Cardiac atrium fibroblast (primary cell): Measurements from ENCODE around the gene SPINT2. TPM values are rescaled to one million over a fixed set of nuclear protein-coding genes. Genes with fewer than 3 reads are reported as not detected.

ENCODE experiments used
- total RNA-seq: library from RNA; depleted of rRNA; stranded (reverse); fragments of >200 nt; gene quantifications from 2 replicates; pipeline ENCODE4 v1.2.3, GENCODE V29; 2015

Gene SPINT2, protein sequence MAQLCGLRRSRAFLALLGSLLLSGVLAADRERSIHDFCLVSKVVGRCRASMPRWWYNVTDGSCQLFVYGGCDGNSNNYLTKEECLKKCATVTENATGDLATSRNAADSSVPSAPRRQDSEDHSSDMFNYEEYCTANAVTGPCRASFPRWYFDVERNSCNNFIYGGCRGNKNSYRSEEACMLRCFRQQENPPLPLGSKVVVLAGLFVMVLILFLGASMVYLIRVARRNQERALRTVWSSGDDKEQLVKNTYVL
- total RNA-seq: 6.1 and 7.8 TPM in 2 replicates

DNA sequence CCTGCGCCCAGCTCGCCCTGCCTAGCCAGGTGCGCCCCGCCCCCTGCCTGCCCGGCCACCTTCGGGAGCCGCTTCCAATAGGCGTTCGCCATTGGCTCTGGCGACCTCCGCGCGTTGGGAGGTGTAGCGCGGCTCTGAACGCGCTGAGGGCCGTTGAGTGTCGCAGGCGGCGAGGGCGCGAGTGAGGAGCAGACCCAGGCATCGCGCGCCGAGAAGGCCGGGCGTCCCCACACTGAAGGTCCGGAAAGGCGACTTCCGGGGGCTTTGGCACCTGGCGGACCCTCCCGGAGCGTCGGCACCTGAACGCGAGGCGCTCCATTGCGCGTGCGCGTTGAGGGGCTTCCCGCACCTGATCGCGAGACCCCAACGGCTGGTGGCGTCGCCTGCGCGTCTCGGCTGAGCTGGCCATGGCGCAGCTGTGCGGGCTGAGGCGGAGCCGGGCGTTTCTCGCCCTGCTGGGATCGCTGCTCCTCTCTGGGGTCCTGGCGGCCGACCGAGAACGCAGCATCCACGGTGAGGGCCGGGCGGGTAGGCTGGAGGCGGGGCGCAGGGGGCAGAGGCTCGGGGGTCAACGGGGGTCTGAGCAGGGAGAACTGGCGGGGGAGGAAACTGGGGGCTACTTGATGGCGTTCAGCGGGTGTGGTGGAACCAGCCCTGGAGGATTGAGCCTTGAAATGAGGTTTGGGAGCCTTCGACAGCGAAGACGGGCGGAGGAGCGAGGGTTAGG is at the start of gene SPINT2:
Gene SPINT2 (plus strand): TSS at position 88 of the 727 bp plus-strand sequence. CDS start 320 bp downstream, at position 408.

DNA sequence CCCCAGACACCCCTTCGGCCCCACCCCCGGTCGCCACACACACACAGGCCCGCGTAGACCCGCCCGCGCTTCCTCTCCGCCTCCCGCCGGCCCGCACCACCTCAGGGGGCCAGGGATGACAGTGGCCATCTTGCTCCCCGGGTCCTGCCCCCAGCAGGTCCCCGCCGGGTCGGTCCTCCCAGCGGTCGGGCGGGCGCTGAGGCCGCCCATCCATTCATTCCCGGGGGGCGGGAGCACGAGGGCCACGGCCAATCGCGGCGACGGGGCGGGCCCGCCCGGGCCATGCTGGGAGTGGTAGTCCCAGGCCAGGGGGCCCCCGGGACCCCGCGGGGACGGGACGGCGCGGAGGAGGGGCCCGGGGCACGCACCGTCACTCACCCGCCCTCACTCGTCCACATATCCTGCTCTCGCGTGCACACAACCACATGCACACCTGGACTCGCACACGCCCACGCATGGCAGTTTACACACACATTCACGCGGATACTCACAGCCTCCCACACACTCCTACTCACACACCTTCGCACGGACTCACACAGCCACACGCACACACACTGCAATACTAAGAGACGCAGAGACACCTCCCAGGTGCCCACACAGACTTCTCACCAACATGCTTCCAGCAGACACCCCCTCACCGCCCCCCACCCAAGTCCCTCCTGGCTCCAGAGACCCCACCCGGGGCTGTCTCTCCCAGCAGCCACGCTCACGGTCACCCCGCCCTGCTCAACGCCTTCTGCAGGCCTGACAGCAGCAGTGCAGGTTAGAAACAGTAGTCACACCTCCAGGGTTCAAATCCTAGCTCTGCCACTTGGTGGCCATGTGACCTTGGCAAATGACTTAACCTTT is 40.1 kb upstream of the SPINT2 start, which contains the start of gene DPF1:
Gene DPF1 (minus strand): TSS at position 209 of the 849 bp plus-strand sequence. CDS start 80 bp downstream, at position 129.

DNA sequence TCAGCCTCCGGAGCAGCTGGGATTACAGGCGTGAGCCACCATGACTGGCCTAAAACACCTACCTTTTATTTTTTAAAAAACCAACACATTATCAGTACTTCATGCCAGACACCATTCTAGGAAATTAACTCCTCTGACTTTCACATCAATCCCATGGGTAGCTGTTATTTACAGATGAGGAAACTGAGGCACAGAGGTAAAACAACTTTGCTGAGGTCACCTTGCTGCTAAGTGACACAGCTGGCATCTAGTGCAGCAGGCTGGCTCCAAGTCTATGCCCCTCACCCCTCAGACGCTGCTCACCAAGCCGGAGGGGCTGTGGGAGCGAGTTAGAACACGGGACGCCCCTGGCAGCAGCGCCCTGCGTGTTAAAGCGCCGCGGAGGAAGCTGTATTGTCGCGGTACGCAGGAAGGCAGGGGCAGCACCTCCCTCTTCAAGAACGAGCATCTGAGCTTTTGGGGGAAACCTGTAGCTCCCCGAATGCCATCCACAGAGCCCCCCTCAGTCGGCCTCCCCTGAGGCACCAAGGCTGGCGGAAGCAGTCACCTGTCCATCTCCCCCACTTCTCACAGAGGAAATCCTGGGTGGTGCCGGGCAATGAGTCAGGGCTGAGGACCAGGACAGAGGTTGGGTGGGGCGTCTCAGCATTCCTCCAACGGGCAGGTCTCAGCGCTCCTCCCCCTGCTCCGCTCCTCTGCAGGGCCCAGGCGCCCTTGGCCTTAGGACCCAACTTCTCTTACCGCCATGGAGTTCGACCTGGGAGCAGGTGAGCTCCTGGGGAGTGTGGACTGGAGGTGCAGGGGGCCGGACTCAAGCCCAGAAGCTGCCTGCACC is 39.4 kb downstream of the SPINT2 start, which contains the start of gene C19orf33:
Gene C19orf33 (plus strand): TSS at position 735 of the 835 bp plus-strand sequence. CDS start 11 bp downstream, at position 746.

DNA sequence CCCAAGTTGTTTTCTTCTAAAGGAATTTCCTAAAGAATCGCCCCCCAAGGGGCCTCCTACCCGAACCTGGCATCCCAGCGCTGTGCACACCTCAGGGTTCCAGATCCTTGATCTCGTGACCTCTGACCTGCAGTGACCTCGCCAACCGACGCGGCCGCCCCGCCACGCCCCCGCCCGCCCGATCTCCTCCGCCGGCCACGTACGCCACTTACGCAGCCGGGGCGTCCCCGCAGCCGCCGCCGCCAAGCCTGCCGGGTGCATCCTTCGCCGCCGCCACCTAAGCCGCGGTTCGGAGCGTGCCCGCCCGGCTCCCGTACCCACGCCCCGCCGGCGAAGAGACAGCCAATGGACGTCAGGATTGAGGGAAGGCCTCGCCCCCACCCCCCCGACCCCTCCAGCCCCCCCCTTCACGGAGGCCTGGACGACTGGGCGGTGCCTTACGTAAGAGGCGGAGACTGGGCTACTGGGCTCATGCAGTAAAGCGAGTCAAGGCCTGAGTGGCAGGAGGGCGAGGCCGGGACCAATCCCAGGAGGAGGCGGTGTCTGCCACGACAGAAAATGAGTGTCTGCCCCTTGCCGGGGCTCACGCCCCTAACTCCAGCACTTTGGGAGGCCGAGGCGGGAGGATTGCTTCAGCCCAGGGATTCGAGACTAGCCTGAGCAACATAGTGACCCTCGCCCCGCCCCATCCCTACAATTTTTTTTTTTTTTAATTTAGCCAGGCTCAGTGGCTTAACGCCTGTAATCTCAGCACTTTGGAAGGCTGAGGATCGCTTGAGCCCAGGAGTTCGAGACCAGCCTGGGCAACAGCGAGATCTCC is 51.5 kb downstream of the SPINT2 start, which contains the start of gene YIF1B:
Gene YIF1B (minus strand): TSS at position 291 of the 820 bp plus-strand sequence. CDS start 30 bp downstream, at position 261.

DNA sequence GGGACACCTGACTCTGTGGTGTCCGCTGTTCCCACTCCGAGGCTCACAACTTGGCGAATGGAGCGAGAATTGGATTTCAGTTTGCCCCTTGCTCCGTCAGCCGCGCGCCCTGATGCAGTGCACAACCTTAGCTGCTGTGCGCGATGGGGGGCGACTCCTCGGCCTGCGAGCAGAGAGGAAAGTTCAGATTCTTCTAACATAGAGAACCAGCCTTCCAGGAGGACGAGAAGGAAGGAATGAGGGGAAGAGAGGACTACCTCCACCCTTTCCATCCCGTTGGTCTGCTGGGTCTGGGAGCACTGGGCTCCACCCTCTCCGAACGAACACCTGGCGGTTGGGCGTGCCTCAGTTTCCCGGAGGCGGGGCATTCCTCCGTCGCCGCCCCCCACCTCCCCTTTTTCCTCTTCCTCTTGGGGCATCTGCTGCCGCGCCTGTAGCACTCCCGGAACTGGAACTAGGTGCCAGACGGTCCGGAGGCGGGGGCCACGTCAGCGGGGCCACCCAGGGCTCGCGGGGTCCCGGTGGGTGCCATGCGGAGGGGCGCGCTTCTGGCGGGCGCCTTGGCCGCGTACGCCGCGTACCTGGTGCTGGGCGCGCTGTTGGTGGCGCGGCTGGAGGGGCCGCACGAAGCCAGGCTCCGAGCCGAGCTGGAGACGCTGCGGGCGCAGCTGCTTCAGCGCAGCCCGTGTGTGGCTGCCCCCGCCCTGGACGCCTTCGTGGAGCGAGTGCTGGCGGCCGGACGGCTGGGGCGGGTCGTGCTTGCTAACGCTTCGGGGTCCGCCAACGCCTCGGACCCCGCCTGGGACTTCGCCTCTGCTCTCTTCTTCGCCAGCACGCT is 55.3 kb downstream of the SPINT2 start, which contains the start of gene KCNK6:
Gene KCNK6 (plus strand): TSS at position 425 of the 838 bp plus-strand sequence. CDS start 106 bp downstream, at position 531.

Other genes with a start within 250 kb of the SPINT2 start
- gene DPF1, start 40.4 kb upstream of the SPINT2 start, total RNA-seq: 4.7 and 7.1 TPM in 2 replicates
- gene PPP1R14A, start 8.2 kb upstream of the SPINT2 start, total RNA-seq: 20.6 TPM in 1 of 2 replicates, not detected in the other
- gene C19orf33, start 39.7 kb downstream of the SPINT2 start, total RNA-seq: not detected in 2 replicates
- gene YIF1B, start 51.4 kb downstream of the SPINT2 start, total RNA-seq: 114 and 127 TPM in 2 replicates
- gene KCNK6, start 55.3 kb downstream of the SPINT2 start, total RNA-seq: 6.8 and 7.0 TPM in 2 replicates
- not detected in 2 replicates for gene CATSPERG, start 71.3 kb downstream of the SPINT2 start, total RNA-seq
- gene PSMD8, start 110.0 kb downstream of the SPINT2 start, total RNA-seq: 343 and 367 TPM in 2 replicates
- gene GGN, start 123.5 kb downstream of the SPINT2 start, total RNA-seq: 2.3 TPM in 1 of 2 replicates, not detected in the other
- 3.9 and 6.9 TPM in 2 replicates for gene SPRED3, start 124.1 kb downstream of the SPINT2 start, total RNA-seq
- 9.9 and 11.5 TPM in 2 replicates for gene FAM98C, start 138.5 kb downstream of the SPINT2 start, total RNA-seq
- not detected in 2 replicates for gene RASGRP4, start 161.6 kb downstream of the SPINT2 start, total RNA-seq
- gene RYR1, start 169.1 kb downstream of the SPINT2 start, total RNA-seq: under 0.01 TPM in 1 of 2 replicates, not detected in the other